D721Med (cell line): ENCODE data around the gene SLC4A4.

Source experiments
- DNase-seq: peaks from one replicate; pipeline ENCODE4 v3.0.0; 2011; ENCODE audit warnings: low spot score; ENCODE audit not compliant: insufficient read length
- FAIRE-seq: peaks from 2 replicates; lab custom pipeline; 2011; peaks lifted over from hg19 to GRCh38; lab: Jason Lieb, UNC
- TF ChIP-seq, protein P1 (sequence below): IDR thresholded peaks from 2 replicates; pipeline ENCODE4 v1.5.1; 2012; ENCODE audit warnings: mild to moderate bottlenecking, control low read depth; ENCODE audit not compliant: insufficient read depth; ENCODE audit errors: missing control alignments

The SLC4A4 gene

DNA sequence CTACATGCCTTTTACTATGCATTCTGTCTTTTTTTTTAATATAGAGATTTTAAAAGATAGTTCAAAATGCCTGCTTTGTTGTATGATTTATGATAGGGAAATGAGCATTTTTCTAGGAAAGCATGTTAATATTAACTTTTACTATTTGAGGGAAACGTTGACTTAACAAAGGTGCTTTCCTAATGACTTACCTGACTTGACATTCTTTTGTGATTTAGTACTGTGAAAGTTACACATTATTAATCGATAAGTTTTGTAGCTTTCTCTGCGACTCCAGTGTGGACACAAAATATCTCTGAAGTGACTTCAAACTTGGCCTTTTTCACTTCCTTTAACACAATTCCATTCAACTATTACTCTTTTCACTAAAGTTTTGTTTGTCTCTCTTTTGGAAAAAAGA, 260.8 kb downstream of the SLC4A4 start:
- TF ChIP-seq, protein P1, sequence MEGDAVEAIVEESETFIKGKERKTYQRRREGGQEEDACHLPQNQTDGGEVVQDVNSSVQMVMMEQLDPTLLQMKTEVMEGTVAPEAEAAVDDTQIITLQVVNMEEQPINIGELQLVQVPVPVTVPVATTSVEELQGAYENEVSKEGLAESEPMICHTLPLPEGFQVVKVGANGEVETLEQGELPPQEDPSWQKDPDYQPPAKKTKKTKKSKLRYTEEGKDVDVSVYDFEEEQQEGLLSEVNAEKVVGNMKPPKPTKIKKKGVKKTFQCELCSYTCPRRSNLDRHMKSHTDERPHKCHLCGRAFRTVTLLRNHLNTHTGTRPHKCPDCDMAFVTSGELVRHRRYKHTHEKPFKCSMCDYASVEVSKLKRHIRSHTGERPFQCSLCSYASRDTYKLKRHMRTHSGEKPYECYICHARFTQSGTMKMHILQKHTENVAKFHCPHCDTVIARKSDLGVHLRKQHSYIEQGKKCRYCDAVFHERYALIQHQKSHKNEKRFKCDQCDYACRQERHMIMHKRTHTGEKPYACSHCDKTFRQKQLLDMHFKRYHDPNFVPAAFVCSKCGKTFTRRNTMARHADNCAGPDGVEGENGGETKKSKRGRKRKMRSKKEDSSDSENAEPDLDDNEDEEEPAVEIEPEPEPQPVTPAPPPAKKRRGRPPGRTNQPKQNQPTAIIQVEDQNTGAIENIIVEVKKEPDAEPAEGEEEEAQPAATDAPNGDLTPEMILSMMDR: no peak
- DNase-seq: no peak
- FAIRE-seq: no peak

DNA sequence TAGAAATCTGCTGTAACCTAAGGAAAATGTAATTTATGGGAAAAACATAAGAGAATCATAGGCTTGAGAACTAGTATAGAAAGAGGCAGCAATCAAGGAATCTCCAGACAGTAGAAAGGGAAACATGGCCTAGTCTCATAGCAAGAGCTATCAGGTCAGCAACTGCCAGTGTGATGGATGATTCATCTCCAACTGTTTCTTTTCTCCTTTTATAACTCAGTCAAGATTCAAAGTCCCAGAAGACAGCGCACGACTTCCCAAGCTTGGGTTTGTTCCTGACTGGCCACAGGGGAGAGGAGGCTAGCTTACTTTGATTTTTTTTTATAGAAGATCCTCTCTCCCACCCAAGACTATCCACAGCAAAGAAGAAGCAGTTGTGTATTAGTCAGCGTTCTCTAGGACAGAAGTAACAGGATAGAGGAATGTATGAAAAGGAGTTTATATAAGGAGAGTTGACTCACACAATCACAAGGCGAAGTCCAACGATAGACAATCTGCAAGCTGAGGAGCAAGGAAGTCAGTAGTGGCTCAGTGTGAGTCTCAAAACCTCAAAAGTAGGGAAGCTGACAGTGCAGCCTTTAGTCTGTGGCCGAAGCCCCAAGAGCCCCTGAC, 263.6 kb downstream of the SLC4A4 start:
- DNase-seq (no peak), FAIRE-seq (no peak)
- TF ChIP-seq, protein P1: no peak

DNA sequence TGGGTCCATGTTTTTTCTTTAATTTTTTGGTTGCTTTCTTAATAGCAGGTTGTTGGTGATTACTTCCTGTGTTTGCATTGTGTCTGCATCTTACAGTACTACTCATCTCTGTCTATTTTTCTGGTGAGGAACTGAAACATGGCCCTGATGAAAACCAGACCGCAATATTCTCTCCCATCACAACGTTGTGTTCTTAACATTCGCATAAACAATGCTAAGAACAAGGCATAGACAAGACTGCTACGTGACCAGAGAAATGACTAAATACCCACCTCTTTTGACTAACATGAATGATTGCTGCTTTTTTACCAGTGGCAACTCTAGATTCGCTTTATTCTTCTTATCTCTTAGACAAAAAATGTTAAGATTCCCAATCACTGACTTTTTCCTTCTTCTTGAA, 266.0 kb downstream of the SLC4A4 start:
- no peak for DNase-seq
- no peak for FAIRE-seq
- TF ChIP-seq, protein P1: no peak

DNA sequence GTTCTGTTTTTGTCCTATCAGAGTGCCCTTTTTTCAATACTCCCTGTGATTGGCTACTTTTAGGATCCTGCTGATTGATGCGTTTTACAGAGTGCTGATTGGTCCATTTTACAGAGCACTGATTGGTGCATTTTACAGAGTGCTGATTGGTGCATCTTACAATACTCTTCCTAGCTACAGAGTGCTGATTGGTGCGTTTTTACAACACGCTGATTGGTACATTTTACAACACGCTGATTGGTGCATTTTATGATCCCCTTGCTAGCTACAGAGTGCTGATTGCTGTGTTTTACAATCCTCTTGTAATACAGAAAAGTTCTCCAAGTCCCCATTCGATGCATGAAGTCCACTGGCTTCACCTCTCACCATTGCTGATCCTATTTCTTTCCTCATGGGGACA, 268.3 kb downstream of the SLC4A4 start:
- TF ChIP-seq, protein P1: no peak
- no peak for DNase-seq
- FAIRE-seq: no peak

DNA sequence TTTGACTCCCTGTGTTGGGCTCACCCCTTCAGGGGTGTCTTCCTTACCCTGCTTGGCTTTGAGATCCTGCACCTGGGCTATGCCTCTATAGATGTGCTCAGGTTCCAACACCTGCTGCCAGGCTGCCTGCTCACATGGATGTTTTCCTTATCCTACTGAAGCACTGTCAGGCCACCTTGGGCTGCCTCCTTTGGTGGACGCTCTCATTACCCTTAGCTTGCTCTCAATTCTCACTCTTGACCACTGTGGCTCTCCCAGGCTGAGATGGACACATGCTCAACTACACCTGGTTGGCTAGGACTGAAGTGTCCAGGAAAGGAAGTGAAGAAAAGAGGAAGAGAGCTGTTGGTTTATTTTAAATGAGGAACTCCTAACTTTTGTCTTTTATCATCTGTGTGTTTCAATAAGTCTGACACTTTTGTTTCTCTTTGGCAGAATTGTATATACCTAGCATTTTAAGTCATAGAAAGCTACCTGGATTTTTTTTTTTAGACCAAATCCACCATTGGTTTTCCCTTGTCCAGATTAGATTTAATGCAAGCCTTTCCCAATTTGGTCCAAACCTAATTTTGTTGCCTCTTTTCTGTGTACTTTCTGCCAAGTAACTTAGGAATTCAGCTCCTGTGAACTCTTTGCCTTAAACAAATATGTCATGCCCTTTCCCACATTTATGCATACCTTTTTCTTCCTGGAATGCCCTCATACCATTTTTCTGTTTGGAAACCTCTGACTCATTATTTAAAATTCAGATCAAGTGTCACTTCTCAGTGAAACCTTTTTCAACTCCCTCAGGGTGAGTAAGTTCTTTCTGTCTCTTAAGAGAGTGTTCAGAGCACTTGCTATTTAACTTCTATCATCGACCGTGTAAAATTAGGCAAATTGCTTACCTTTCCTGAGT, 269.2 kb downstream of the SLC4A4 start:
- TF ChIP-seq, protein P1: no peak
- DNase-seq: no peak
- no peak for FAIRE-seq

DNA sequence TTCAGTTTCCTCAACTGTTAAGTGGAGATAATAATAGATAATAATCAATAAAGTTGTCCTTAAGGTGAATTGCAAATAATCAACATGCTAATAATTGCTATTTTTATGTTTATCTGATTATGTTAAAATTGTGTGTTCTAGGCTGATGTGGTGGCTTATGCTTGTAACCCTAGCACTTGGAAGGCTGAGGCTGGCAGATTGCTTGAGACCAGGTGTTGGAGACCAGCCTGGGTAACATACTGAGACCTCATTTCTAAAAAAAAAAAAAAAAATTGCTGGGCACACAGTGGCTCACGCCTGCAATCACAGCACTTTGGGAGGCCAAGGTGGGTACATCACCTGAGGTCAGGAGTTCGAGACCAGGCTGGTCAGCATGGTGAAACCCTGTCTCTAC, 269.9 kb downstream of the SLC4A4 start:
- TF ChIP-seq, protein P1: no peak
- DNase-seq (no peak), FAIRE-seq (no peak)

DNA sequence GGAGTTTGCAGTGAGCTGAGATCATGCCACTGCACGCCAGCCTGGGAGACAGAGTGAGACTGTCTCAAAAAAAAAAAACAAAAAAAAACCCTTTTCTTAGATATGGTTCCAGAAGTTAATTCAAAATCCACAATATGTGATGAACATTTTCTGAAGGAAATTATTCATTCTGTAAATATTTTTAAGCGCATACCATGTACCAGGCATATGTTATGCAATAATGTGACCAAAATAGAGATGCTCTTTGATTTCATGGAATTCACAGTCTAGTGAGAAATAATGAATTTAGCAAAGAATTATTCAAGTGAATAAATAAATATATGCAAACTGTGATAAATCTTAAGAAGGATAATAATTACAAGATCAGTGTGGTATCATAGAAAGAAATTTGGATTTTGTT, 270.3 kb downstream of the SLC4A4 start:
- DNase-seq: no peak
- no peak for FAIRE-seq
- TF ChIP-seq, protein P1: no peak
